Measurements from ENCODE around the gene ILF2. TPM values are rescaled to one million over a fixed set of nuclear protein-coding genes. Genes with fewer than 3 reads are reported as not detected.
A peak's percentile ranks its signal among the peaks of the same experiment; 100 is the strongest.

ILF2 gene
- total and polyA plus RNA-seq, 2 of the 13 experiments (the other 11 are each of a cell fraction or from before 2014, with no cell fraction given), result 292 to 366 TPM

GRCh38 chr1:153679337-153680119 is 8.7 kb upstream of the ILF2 start (continued):
- TF ChIP-seq NR2F1 (CRISPR knock-in tag; IDR thresholded peaks at IDR 0.05) (no peak), TBL1XR1 (IDR thresholded peaks at IDR 0.05; ENCODE audit: borderline replicate concordance, low read length, partially characterized antibody) (no peak), ZNF720 (CRISPR knock-in tag; IDR thresholded peaks at IDR 0.05) (no peak), KAT7 (CRISPR knock-in tag; IDR thresholded peaks at IDR 0.05; ENCODE audit: borderline replicate concordance) (no peak), HNRNPK (IDR thresholded peaks at IDR 0.05; ENCODE audit: low read depth, low read length, poor library complexity, severe bottlenecking) (no peak), ZNF263 (CRISPR knock-in tag; IDR thresholded peaks at IDR 0.05) (peak; percentile 94), ZNF225 (CRISPR knock-in tag; IDR thresholded peaks at IDR 0.05) (no peak), ZHX1 (CRISPR knock-in tag; IDR thresholded peaks at IDR 0.05; ENCODE audit: low read depth) (no peak), POLR2G (IDR thresholded peaks at IDR 0.05; ENCODE audit: low read depth, low read length) (no peak), KIAA2018 (CRISPR knock-in tag; IDR thresholded peaks at IDR 0.05; ENCODE audit: borderline replicate concordance) (no peak)
- TF ChIP-seq, protein P1, sequence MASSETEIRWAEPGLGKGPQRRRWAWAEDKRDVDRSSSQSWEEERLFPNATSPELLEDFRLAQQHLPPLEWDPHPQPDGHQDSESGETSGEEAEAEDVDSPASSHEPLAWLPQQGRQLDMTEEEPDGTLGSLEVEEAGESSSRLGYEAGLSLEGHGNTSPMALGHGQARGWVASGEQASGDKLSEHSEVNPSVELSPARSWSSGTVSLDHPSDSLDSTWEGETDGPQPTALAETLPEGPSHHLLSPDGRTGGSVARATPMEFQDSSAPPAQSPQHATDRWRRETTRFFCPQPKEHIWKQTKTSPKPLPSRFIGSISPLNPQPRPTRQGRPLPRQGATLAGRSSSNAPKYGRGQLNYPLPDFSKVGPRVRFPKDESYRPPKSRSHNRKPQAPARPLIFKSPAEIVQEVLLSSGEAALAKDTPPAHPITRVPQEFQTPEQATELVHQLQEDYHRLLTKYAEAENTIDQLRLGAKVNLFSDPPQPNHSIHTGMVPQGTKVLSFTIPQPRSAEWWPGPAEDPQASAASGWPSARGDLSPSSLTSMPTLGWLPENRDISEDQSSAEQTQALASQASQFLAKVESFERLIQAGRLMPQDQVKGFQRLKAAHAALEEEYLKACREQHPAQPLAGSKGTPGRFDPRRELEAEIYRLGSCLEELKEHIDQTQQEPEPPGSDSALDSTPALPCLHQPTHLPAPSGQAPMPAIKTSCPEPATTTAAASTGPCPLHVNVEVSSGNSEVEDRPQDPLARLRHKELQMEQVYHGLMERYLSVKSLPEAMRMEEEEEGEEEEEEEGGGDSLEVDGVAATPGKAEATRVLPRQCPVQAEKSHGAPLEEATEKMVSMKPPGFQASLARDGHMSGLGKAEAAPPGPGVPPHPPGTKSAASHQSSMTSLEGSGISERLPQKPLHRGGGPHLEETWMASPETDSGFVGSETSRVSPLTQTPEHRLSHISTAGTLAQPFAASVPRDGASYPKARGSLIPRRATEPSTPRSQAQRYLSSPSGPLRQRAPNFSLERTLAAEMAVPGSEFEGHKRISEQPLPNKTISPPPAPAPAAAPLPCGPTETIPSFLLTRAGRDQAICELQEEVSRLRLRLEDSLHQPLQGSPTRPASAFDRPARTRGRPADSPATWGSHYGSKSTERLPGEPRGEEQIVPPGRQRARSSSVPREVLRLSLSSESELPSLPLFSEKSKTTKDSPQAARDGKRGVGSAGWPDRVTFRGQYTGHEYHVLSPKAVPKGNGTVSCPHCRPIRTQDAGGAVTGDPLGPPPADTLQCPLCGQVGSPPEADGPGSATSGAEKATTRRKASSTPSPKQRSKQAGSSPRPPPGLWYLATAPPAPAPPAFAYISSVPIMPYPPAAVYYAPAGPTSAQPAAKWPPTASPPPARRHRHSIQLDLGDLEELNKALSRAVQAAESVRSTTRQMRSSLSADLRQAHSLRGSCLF (CRISPR knock-in tag; IDR thresholded peaks at IDR 0.05; ENCODE audit: borderline replicate concordance), result no peak
